Epidermal melanocyte (primary cell): ENCODE results near the gene KRTAP5-1.

Experiments used
- DNase-seq: peaks from one replicate; pipeline ENCODE4 v3.0.0; 2011; ENCODE audit warnings: low spot score; ENCODE audit not compliant: insufficient read length

Gene KRTAP5-1

DNA sequence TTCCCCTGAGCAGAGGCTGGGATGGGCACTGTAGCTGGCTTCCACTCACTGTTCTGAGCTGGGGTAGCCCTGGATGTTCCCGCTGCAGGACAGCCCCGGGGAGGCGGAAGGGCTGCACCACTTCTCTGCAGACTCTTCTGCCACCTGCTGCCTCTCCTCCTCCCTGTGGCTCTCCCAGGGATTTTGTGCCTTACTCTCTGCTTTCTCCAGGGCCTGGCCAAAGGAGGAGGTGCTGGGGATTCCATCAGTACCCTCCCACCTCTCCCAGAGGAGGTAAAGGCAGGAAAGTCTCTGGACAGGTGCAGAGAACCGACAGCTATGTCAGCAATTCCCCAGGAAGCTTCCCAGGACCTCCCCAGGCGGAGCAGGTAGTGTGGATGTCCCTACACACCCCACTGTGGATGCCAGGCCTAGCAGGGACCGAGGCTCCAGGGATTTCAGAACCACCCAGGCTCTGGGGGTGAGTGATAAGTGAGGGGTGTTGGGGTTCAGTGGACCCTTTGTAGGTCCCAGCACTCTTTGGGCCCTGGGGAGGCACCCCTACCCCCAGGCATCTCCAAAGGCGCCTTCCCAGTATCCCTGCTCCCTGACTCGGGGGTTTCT is 24.3 kb downstream of the KRTAP5-1 start:
- no peak for DNase-seq

GRCh38 chr11:1560002-1560648 is 25.0 kb downstream of the KRTAP5-1 start:
- DNase-seq: peak; percentile 16

GRCh38 chr11:1559111-1559951 is 25.8 kb downstream of the KRTAP5-1 start:
- DNase-seq: peak; percentile 99

DNA sequence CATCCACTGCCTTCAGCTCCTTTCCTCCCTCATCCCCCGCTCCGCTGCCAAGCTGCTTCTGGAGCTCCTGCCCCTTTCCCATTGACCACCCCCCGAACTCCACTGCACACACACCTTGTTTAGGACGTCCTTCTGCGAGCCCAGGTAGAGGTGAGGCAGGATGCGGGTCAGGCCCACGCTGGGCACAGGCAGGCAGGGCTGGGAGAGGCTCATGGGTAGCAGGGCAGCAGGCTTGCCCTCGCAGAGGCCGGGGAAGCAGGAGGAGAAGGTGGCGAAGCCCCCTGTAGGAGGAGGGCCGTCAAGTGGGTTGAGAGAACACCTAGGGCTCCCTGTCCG is 26.3 kb downstream of the KRTAP5-1 start:
- DNase-seq: no peak

- DNase-seq: peak; percentile 95
These were observed 26.9 kb downstream of the KRTAP5-1 start for GRCh38 chr11:1557904-1558774.

DNA sequence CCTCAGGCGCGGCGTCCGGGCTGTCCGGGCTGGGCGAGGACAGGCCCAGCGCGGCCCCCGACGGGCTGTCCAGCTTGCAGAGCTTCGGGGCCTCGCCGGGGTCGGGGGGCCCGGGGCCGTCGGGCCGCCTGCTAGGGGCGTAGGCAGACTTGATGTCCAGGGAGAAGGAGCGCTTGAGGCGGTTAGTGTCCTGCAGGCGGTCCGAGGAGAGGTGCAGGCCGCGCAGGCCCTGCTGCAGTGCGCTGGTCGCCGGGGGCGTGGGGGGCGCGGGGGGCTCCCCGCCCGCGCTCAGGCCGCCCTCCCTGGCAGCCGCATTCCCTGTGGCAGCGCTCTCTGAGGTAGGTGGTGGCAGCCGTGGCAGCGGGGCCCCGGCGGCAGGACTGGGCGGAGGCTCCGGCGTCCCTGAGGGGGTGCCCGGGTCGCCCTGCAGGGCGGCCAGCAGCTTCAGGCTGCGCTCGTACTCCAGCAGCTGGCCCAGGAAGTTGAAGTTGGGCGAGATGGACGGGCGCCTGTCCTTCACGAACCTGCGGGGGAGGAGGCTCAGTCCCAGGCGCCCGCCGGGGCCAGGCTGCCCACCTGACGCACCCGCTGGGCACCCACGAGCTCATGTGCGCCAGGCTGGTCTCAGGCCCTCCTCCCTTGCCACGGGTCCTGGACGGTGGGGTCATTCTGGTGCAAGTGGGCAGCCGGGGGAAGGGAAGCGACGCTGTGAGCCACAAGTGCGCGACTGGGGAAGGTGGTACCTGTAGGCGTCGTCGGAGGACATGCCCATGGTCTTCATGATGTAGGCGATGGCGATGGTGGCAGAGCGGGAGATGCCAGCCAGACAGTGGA is 27.8 kb downstream of the KRTAP5-1 start:
- DNase-seq: no peak

DNA sequence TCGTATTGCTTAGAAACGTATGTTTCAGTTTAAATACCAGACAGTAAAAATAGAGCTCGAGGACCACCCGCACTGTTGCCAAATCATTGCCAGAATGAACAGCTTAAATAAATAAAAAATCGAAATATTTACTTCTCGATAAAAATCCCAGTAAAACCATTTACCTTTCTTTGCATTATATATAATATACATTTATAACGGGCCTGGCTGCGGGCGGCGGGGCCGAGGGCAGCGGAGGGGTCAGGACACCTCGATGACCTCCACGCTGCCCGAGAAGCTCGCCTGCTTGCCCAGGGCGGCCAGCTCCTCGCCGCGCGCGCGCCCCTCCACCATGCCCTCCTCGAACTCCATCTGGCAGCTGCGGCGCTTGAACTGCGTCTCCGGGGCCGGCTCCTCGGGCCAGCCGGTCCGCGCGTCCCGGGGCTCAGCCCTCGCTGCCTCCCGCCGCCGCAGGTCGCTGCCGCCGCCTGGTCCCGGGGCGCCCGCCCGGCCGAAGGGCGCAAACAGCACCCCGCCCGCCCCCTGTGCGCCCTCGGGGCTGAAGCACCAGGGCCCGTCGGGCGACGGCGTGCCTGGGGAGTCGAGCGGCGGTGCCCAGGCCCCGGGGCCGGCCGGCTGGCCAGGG is 28.7 kb downstream of the KRTAP5-1 start:
- peak; percentile 1 for DNase-seq

GRCh38 chr11:1555713-1556153 is 29.4 kb downstream of the KRTAP5-1 start:
- peak; percentile 1 for DNase-seq

DNA sequence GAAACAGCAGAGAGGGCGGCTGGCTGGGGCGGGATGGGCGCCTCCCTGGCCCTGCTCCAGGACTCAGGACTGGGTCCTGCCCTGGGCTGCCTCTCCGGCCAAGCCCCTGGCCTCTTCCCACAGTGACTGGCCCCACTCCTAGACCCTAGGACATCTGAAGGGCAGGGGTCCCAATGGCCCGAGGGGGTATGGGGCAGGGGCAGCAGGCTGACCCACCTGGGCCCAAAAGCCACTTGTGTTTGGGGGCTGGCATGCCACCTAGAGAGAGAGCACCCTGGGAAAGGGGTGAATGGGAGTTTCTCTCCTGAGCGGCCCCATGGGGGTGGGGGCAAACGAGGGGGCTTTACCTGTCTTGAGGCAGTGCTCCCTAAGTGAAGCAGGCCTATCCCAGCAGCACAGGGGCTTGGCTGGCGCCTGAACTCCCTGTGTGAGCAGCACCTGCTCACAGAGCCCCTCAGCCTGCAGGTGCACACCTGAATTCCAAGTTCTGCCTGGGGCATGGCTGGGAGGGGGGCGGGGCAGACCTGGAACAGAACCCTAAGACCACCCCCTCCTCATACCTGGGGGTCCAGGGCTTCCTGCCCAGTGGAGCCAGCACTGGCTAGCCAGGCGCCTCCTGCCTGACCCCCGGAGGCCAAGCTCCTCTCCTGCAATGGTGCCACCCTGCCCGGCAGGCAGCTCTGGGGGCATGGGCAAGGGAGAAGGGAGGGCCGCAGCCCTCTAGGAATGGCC is 29.9 kb downstream of the KRTAP5-1 start:
- peak; percentile 11 for DNase-seq

DNA sequence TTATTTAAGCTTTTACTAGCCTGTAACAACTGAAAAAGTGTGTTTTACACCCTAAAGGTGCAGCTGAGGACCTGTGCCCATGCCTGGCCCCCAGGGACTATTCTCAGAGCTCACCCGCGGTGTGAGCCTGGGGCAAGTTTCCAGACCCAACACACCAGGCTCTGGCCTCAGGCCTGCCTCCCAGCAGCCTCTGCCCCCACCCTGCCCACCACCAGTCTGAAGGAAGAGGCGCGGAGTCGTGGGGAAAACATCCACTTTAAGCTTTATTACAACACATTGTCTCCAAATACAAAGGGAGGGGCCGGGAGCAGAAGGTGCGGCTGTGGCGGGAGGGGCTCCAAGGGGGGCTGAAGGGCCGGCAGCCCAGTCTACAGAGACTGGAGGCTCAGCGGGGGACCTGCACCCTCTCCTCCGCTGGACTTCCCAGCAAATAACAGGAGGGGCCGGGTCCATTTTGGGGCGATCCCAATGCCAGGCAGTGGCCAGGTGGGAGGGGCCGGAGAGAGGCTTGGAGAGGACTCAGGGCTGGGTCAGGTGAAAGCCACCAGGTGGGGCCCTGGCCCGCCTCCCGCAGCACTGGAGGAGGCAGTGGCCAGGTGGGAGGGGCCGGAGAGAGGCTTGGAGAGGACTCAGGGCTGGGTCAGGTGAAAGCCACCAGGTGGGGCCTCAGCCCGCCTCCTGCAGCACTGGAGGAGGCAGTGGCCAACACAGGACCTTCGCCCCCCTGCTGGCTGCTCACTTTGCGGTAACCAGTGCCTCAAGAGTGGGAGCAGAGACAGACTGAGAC is 31.1 kb downstream of the KRTAP5-1 start:
- no peak for DNase-seq

- DNase-seq: peak; percentile 92
These were observed 35.4 kb downstream of the KRTAP5-1 start for GRCh38 chr11:1549338-1550330.

DNA sequence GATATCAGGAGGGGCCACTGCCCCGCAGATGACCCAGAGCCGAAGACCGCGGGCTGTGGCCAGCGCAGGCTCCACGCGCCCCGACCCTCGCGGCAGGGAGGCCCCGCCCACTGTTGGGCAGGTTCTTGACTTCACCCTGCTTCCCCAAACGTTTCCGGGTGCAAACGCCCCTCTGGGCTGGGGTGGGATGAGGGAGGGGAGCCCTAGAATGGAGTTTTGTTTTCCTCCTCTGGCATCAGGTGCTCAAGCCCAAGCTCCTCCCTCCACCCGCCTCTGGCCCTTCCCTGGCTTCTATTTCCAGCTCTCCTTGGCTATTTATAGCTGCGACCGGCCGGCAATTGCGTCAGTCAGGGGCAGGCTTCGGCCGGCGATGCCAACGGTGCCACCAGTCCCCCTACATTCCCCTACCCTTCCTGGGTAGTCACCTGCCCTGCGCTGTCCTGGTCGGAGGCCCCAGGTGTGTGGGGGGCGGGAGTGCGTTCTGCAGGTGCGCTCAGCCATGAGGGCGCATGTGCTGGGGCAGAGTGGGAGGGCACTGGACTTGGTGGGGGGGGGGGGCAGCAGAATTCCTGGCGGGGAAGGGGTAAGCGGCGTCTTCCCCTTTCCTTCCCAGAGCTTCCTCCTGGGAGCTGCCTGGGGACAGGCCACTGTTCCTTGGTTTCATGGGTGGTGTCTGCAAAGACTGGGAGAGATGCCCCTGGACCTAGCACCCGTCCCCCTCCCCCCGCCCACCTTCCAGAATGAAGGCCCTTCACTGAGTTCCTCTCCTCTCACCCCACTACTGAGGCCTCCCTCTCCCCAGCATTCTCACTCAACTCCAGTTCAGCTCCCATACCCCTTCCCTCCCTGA is 36.6 kb downstream of the KRTAP5-1 start:
- peak; percentile 77 for DNase-seq

GRCh38 chr11:1547467-1548098 is 37.5 kb downstream of the KRTAP5-1 start:
- DNase-seq: no peak

DNA sequence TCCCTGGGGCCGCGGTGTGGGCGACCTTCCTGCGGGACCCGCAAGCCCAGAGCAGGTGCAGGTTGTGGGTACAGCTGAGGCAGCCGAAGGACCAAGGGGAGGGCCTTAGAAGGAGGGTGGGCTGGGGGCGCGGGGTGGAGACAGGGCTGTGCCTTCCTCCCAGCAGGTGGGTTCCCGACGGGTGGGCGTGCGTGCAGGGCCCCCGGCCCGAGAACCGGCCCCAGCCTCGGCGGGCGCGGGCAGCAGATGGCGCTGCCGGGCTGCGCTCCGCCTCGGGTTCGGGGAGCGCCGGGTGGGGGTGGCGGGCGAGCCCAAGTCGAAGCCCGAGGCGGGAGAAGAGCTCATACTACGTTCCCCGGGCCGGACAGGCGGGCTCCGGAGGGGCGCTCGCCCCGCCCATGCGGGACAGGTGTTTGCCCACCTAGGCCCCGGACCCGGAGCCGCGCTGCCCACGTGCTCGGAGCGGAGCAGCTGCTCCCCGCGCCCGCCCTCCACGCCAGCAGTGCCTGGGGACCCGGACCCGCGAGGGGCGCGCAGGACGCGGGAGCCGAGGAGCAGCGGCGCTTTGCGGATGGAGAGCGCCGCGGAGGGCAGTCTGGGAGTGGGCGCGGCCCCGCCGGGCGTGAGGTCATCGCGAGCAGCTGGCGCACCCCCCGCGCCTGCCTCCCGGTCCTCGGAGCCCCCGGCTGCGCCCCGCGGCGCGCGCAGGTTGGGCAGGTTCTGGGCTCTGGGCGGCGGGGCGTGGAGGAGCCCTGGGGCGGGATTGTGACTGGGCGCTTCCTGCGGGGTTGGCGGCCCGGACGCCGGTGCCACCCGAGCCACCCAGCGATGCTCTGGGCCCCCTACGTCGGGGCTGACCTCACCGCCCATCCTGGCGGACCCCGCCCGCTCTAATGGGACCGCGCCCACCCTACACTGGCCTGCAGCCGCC is 38.3 kb downstream of the KRTAP5-1 start:
- no peak for DNase-seq

GRCh38 chr11:1546077-1546535 is 39.0 kb downstream of the KRTAP5-1 start:
- DNase-seq: no peak
